ENCODE results near the gene TUBA4B.

Gene TUBA4B

DNA sequence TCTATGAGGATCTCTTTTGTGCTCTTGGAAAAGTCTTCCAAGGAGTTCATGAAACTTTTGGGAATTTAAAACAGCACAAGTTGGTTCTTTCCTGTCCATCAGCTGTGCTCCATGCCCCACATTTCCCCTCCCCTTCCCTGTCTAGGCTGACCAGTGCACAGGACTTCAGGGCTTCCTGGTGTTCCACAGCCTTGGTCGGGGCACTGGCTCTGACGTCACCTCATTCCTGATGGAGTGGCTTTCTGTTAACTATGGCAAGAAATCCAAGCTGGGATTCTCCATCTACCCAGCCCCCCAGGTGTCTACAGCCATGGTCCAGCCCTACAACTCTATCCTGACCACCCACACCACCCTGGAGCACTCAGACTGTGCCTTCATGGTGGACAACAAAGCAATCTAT lies 18.0 kb downstream of the TUBA4B start:
- TF ChIP-seq, protein P1, sequence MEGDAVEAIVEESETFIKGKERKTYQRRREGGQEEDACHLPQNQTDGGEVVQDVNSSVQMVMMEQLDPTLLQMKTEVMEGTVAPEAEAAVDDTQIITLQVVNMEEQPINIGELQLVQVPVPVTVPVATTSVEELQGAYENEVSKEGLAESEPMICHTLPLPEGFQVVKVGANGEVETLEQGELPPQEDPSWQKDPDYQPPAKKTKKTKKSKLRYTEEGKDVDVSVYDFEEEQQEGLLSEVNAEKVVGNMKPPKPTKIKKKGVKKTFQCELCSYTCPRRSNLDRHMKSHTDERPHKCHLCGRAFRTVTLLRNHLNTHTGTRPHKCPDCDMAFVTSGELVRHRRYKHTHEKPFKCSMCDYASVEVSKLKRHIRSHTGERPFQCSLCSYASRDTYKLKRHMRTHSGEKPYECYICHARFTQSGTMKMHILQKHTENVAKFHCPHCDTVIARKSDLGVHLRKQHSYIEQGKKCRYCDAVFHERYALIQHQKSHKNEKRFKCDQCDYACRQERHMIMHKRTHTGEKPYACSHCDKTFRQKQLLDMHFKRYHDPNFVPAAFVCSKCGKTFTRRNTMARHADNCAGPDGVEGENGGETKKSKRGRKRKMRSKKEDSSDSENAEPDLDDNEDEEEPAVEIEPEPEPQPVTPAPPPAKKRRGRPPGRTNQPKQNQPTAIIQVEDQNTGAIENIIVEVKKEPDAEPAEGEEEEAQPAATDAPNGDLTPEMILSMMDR (IDR thresholded peaks at IDR 0.05; ENCODE audit: insufficient read depth, low read depth, low read length, missing control alignments), result no peak
- DNase-seq (ENCODE audit: low read depth), result no peak
- no peak overlapping the region for H3K4me3 ChIP-seq (ENCODE audit: low read depth, low read length)

DNA sequence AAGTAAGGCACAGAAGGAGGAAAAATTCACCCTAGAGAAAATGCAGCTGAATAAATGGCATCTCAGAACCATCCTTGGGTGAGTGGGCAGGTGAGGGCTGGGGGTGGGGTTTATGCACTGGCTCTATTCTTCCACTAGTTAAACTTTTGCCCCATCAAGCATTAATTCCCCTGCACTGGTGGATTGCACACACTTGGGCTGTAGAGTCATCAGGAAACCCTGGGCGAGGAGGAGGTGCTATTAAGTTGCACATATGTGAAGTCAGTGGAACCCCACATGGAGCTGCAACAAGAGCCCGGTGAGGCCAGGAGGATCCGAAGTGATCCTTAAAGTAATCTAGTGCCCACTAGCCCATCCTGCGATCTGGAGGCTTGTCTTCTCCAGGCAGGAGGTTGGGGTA lies 19.3 kb downstream of the TUBA4B start:
- H3K4me3 ChIP-seq (ENCODE audit: low read depth, low read length), result no peak overlapping the region
- no peak for DNase-seq (ENCODE audit: low read depth)
- TF ChIP-seq, protein P1 (IDR thresholded peaks at IDR 0.05; ENCODE audit: insufficient read depth, low read depth, low read length, missing control alignments), result no peak

DNA sequence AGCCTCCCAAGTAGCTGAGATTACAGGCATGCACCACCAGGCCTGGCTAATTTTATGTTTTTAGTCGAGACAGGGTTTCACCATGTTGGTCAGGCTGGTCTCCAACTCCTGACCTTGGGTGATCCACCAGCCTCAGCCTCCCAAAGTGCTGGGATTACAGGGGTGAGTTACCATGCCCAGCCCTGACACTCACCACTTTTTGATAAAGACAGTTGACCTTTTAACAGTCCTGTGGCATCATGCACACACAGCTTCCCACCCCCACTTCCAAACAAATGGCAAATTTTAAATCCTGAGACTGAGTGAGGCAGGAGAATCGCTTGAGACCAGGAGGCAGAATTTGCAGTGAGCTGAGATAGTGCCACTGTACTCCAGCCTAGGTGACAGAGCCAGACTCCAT lies 20.0 kb downstream of the TUBA4B start:
- no peak overlapping the region for H3K4me3 ChIP-seq (ENCODE audit: low read depth, low read length)
- no peak for DNase-seq (ENCODE audit: low read depth)
- TF ChIP-seq, protein P1 (IDR thresholded peaks at IDR 0.05; ENCODE audit: insufficient read depth, low read depth, low read length, missing control alignments), result no peak

DNA sequence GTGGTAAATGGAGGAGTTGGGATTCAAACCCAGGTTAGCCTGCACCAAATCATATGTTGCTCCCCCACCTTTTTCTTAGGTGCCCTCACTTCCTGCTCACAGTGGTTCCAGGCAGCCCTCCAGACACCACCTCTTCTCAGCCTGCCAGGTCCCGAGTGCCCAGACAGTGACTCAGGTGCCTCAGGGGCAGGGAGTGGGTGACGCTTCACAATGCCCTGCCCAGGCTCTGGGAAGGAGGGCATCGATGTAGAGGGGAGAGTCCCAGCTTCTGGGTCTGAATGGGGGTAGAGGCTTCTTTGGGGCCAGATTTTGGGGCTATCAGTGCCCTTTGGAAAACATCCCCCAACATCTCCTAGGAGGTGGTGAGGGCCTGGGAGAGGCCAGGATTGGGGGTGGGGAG lies 20.9 kb downstream of the TUBA4B start:
- DNase-seq (ENCODE audit: low read depth), result no peak
- H3K4me3 ChIP-seq (ENCODE audit: low read depth, low read length), result no peak overlapping the region
- TF ChIP-seq, protein P1 (IDR thresholded peaks at IDR 0.05; ENCODE audit: insufficient read depth, low read depth, low read length, missing control alignments), result no peak

DNA sequence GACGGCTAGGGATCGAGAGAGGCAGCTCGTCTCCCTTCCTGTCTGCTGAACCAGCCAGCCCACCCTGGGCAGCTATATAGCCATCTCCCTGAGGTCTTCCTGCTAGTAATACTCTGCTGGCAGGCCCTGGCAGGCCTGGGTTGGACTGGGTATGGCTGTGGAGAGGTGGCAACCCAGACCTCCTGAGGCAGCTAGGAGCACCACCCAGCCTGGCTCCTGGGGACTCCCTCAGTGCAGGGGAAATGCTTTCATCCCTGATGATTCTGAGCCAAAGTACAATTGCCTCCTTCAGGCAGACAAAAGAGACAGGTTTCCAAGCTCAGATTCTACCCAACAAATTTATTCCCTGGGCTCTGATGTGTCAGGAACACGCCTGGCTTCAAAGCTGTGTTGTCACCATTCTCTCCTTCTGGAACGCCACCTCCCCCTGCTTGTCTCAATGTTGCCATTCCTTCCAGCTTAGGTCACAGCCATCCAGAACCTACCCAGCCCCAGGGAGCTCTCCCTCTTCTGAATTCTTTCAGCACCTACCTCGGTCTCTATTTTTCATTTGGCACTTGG lies 21.4 kb downstream of the TUBA4B start:
- no peak overlapping the region for H3K4me3 ChIP-seq (ENCODE audit: low read depth, low read length)
- DNase-seq (ENCODE audit: low read depth), result no peak
- TF ChIP-seq, protein P1 (IDR thresholded peaks at IDR 0.05; ENCODE audit: insufficient read depth, low read depth, low read length, missing control alignments), result no peak

DNA sequence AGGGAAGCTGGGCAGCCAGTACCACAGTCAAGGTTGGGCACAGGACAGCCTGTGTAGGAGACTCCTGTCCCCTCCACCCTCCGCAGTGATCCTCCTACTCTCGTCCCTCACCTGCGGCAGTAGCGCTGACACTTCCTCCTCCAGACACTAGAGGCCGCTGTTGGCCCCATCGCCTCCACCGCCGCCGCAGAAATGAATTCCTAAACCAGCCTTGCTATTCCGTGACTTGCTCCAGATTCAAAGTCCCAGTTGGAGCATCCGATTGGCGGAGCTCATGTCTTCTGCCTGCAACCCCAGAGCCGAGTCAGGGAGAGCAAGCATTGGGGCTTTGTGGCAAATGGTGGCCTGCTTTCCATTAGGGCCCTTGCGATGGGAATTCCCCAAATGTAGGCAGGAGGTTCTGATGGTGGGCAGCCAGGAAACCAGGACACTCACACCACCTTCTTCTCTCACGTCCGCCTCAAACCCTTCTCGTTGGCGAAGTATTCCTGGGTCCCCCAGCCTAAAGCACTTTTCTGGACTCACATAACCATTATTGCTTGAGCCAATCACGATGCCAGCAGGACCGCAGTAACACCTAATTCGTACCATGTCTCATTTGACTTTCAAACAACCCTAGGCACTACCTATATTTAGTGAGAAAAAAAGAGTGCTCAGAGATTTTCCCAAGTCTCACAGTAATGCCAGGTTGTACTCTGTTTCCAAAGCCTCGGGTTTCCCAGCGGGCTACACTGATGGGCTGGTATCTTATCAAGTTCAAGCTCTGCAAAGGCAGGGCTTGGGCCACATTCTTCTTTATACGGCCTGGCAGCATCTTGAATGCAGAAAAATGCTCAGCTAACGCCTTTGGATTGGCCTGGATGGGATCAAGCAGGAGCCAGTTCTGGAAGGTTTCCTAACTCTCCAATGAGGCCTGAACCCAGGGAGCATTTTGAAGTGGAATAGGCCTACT lies 24.9 kb downstream of the TUBA4B start:
- H3K4me3 ChIP-seq (ENCODE audit: low read depth, low read length), result peak overlapping the region; percentile 47
- TF ChIP-seq, protein P1 (IDR thresholded peaks at IDR 0.05; ENCODE audit: insufficient read depth, low read depth, low read length, missing control alignments), result peak; percentile 97
- peak; percentile 74 for DNase-seq (ENCODE audit: low read depth)
